Nephron (organoid): Measurements from ENCODE around the gene CCDC93.

Experiments
- H3K27ac Mint-ChIP-seq, 3 experiments: 2 replicates each; pipeline ENCODE4 v1.8.0; 2020; ENCODE audit warnings: mixed read lengths in 3 of 3, mild to moderate bottlenecking in 2 of 3, moderate library complexity in 1 of 3
- H3K27me3 Mint-ChIP-seq: 2 replicates; pipeline ENCODE4 v1.8.0; 2021; ENCODE audit warnings: low read depth, mild to moderate bottlenecking, moderate library complexity, mixed read lengths
- H3K36me3 Mint-ChIP-seq: 2 replicates; pipeline ENCODE4 v1.8.0; 2020; ENCODE audit warnings: low read depth, mixed read lengths
- H3K4me1 Mint-ChIP-seq: 2 replicates; pipeline ENCODE4 v1.8.0; 2020; ENCODE audit warnings: mixed read lengths
- H3K4me3 Mint-ChIP-seq, 3 experiments: 2 replicates each; pipeline ENCODE4 v1.8.0; 2020; ENCODE audit warnings: mild to moderate bottlenecking in 3 of 3, mixed read lengths in 3 of 3, moderate library complexity in 2 of 3
- H3K9me3 Mint-ChIP-seq: 2 replicates; pipeline ENCODE4 v1.8.0; 2020; ENCODE audit warnings: mixed read lengths
- CTCF ChIP-seq, 3 experiments: fragments of 200-600 bp; sonication (generic); IDR thresholded peaks; one replicate each; pipeline ENCODE4 v1.5.0; 2021; ENCODE audit warnings: antibody characterized with exemption in 3 of 3; ENCODE audit not compliant: unreplicated experiment in 3 of 3

CCDC93 gene

GRCh38 chr2:117980783-117981676, 32.8 kb downstream of the CCDC93 start:
- H3K4me3 Mint-ChIP-seq: no peak overlapping the region
- no peaks in the 10 kb centered on the region for H3K27me3 Mint-ChIP-seq

GRCh38 chr2:117979911-117980701, 33.8 kb downstream of the CCDC93 start:
- no peaks in the 10 kb centered on the region for H3K27me3 Mint-ChIP-seq
- no peak for TF ChIP-seq CTCF (IDR thresholded peaks at IDR 0.05; ENCODE audit: unreplicated experiment in 3 of 3)
- H3K27ac Mint-ChIP-seq: no peak overlapping the region
- no peaks in the 10 kb centered on the region for H3K9me3 Mint-ChIP-seq
- H3K36me3 Mint-ChIP-seq: peaks cover 26% of the 10 kb centered on the region
- no peaks in the 10 kb centered on the region for H3K4me1 Mint-ChIP-seq
- no peak overlapping the region for H3K4me3 Mint-ChIP-seq

More at GRCh38 chr2:117980783-117981676, 32.8 kb downstream of the CCDC93 start:
- no peak overlapping the region for H3K27ac Mint-ChIP-seq
- no peak for TF ChIP-seq CTCF (IDR thresholded peaks at IDR 0.05; ENCODE audit: unreplicated experiment in 3 of 3)
- H3K36me3 Mint-ChIP-seq: peaks cover 22% of the 10 kb centered on the region
- no peaks in the 10 kb centered on the region for H3K4me1 Mint-ChIP-seq
- H3K9me3 Mint-ChIP-seq: no peaks in the 10 kb centered on the region

- Mint-ChIP-seq H3K27me3 (no peaks in the 10 kb centered on the region), H3K27ac (no peak overlapping the region), H3K36me3 (peaks cover 32% of the 10 kb centered on the region), H3K9me3 (no peaks in the 10 kb centered on the region), H3K4me1 (no peaks in the 10 kb centered on the region), H3K4me3 (no peak overlapping the region)
- no peak for TF ChIP-seq CTCF (IDR thresholded peaks at IDR 0.05; ENCODE audit: unreplicated experiment in 3 of 3)
Observed at GRCh38 chr2:117977696-117978095, 36.2 kb downstream of the CCDC93 start.

- Mint-ChIP-seq H3K9me3 (no peaks in the 10 kb centered on the region), H3K27me3 (no peaks in the 10 kb centered on the region), H3K36me3 (peaks cover 40% of the 10 kb centered on the region), H3K4me3 (no peak overlapping the region), H3K27ac (no peak overlapping the region), H3K4me1 (no peaks in the 10 kb centered on the region)
- no peak for TF ChIP-seq CTCF (IDR thresholded peaks at IDR 0.05; ENCODE audit: unreplicated experiment in 3 of 3)
Observed at GRCh38 chr2:117976581-117976980, 37.3 kb downstream of the CCDC93 start.

GRCh38 chr2:117973498-117974082, 40.3 kb downstream of the CCDC93 start:
- no peak overlapping the region for H3K27ac Mint-ChIP-seq
- peaks cover 56% of the 10 kb centered on the region for H3K36me3 Mint-ChIP-seq
- TF ChIP-seq CTCF (IDR thresholded peaks at IDR 0.05; ENCODE audit: unreplicated experiment in 3 of 3): no peak
- H3K4me1 Mint-ChIP-seq: peaks cover 4% of the 10 kb centered on the region
- no peaks in the 10 kb centered on the region for H3K27me3 Mint-ChIP-seq
- no peaks in the 10 kb centered on the region for H3K9me3 Mint-ChIP-seq
- H3K4me3 Mint-ChIP-seq: no peak overlapping the region
